ENCODE data around the gene CALM3. TPM values are rescaled to one million over a fixed set of nuclear protein-coding genes. Genes with fewer than 3 reads are reported as not detected.

CALM3 gene
- polyA plus RNA-seq, 3 donors = 165 to 240 (median 177) TPM

DNA sequence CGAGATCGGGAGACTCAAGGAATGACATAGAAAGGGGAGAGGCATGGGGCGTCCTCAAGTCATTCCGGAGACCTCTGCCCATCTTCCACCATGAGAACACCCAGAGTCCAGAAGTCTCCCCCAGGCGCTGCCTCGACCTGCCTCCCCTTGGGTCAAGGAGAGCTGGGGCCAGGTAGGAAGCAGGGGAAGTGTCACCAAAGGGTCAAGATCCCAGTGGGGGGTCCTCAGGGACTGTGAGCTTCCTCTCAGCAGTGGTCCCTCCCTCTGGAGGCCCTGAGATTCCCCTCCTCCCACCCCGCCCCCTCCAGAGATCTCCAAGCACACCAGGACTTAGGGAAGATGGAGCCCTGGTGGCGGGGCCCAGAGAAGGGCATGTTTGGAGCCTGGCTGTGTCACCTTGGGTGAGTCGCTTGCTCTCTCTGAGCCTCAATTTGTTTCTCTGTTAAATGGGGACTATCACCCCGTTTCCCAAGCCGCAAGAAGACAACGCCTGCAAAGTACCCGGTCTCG, 58.9 kb downstream of the CALM3 start:
- TF ChIP-seq, protein P1, sequence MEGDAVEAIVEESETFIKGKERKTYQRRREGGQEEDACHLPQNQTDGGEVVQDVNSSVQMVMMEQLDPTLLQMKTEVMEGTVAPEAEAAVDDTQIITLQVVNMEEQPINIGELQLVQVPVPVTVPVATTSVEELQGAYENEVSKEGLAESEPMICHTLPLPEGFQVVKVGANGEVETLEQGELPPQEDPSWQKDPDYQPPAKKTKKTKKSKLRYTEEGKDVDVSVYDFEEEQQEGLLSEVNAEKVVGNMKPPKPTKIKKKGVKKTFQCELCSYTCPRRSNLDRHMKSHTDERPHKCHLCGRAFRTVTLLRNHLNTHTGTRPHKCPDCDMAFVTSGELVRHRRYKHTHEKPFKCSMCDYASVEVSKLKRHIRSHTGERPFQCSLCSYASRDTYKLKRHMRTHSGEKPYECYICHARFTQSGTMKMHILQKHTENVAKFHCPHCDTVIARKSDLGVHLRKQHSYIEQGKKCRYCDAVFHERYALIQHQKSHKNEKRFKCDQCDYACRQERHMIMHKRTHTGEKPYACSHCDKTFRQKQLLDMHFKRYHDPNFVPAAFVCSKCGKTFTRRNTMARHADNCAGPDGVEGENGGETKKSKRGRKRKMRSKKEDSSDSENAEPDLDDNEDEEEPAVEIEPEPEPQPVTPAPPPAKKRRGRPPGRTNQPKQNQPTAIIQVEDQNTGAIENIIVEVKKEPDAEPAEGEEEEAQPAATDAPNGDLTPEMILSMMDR (IDR thresholded peaks at IDR 0.05) = no peak
- H2AFZ ChIP-seq (ENCODE audit: insufficient read depth, low read depth, low read length, poor library complexity, severe bottlenecking) = peak overlapping the region; percentile 81
- DNase-seq = peak in 1 of 3 donors; percentile 27
- H3K4me1 ChIP-seq (ENCODE audit: control insufficient read depth in 1 of 2, insufficient read depth in 2 of 2, low read length in 2 of 2) = peaks cover 27 to 31% of the 10 kb centered on the region in 2 donors
- H3K36me3 ChIP-seq (replicated peaks in 1 of 2; ENCODE audit: control insufficient read depth in 1 of 2, insufficient read depth in 2 of 2, low read length in 2 of 2) = no peaks in the 10 kb centered on the region
- Mint-ChIP-seq H3K27ac (peak overlapping the region in 6 of 7 donors; percentile 1 to 84 (median 66)), H3K4me1 (peaks cover 20% of the 10 kb centered on the region), H3K36me3 (peaks cover 3 to 4% of the 10 kb centered on the region in 2 donors), H3K9me3 (peaks cover 0 to 6% (median 4%) of the 10 kb centered on the region in 7 donors), H3K4me3 (peak overlapping the region; percentile 76 to 95), H3K27me3 (ENCODE audit: low read depth in 3 of 3) (peaks cover 39 to 60% (median 49%) of the 10 kb centered on the region in 3 donors)
- H3K27ac ChIP-seq (ENCODE audit: low read depth in 1 of 2, low read length in 2 of 2) = no peak overlapping the region
- no peaks in the 10 kb centered on the region for H3K79me2 ChIP-seq (ENCODE audit: insufficient read depth, low read length)
- intact Hi-C loops (cut with micrococcal nuclease) = loop anchor here (5.0 to 10.0 kb wide), 3 partner anchors 48 to 135 kb away; no protein-coding TSS in a partner anchor
- 3% methylated on average over 6 of the region's 14 CpGs for WGBS (ENCODE audit: insufficient coverage)
- no peaks in the 10 kb centered on the region for H4K20me1 ChIP-seq (ENCODE audit: insufficient read depth, low read length)
- H3K9ac ChIP-seq (ENCODE audit: insufficient read depth, low read length, poor library complexity, severe bottlenecking) = peak overlapping the region; percentile 64
- H3K9me3 ChIP-seq (replicated peaks in 1 of 2; ENCODE audit: control insufficient read depth in 1 of 2, insufficient read depth in 1 of 2, low read length in 2 of 2) = no peaks in the 10 kb centered on the region
- peak overlapping the region; percentile 74 for H3K4me2 ChIP-seq (replicated peaks; ENCODE audit: extremely low read depth, low read length, poor library complexity, severe bottlenecking)
- peak overlapping the region in 2 of 3 experiments; percentile 23 to 63 for H3K4me3 ChIP-seq (replicated peaks in 1 of 3; ENCODE audit: low read depth in 2 of 3, low read length in 3 of 3)
- peaks cover 28 to 30% of the 10 kb centered on the region in 2 donors for H3K27me3 ChIP-seq (ENCODE audit: control insufficient read depth in 2 of 2, insufficient read depth in 2 of 2, low read length in 2 of 2)

Other genes with a start within 250 kb of the CALM3 start
- gene CCDC8, start 187.8 kb upstream of the CALM3 start, polyA plus RNA-seq = not detected
- not detected for gene PNMA8C, start 172.4 kb upstream of the CALM3 start, polyA plus RNA-seq
- gene PNMA8A, start 129.8 kb upstream of the CALM3 start, polyA plus RNA-seq = not detected
- under 1 TPM in 2 of 3 donors, not detected in 1; 0.07 to 0.16 TPM for gene PNMA8B, start 105.5 kb upstream of the CALM3 start, polyA plus RNA-seq
- gene PTGIR, start 23.8 kb downstream of the CALM3 start, polyA plus RNA-seq = 10 to 100 TPM; 12.8 to 51.2 (median 14.1) TPM
- gene GNG8, start 34.9 kb downstream of the CALM3 start, polyA plus RNA-seq = not detected
- under 1 TPM; 0.05 to 0.23 (median 0.09) TPM for gene DACT3, start 59.9 kb downstream of the CALM3 start, polyA plus RNA-seq
- 10 to 100 TPM in 1 of 3 donors, 1 to 10 TPM in 2; 6.5 to 46.9 (median 8.1) TPM for gene PRKD2, start 115.8 kb downstream of the CALM3 start, polyA plus RNA-seq
- gene FKRP, start 144.7 kb downstream of the CALM3 start, polyA plus RNA-seq = 10 to 100 TPM in 1 of 3 donors, 1 to 10 TPM in 2; 2.1 to 21.5 (median 2.7) TPM
- 100 to 1,000 TPM in 1 of 3 donors, 10 to 100 TPM in 2; 37.5 to 239 (median 48.0) TPM for gene STRN4, start 145.1 kb downstream of the CALM3 start, polyA plus RNA-seq
- 10 to 100 TPM; 34.6 to 64.9 (median 57.3) TPM for gene SLC1A5, start 187.3 kb downstream of the CALM3 start, polyA plus RNA-seq
- gene AP2S1, start 249.5 kb downstream of the CALM3 start, polyA plus RNA-seq = 100 to 1,000 TPM; 123 to 194 (median 170) TPM

Measured in CD14-positive monocyte (primary cell).